MM.1S (cell line): Measurements from ENCODE around the gene PLCB4.

Experiments used
- DNase-seq: peaks from one replicate; pipeline ENCODE4 v3.0.0-alpha.2; 2015
- H2AFZ ChIP-seq: fragments of 300-600 bp; sonication (generic); 2 replicates; pipeline ENCODE4 v1.6.0; 2016; ENCODE audit warnings: antibody characterized with exemption, low read length
- H3F3A ChIP-seq: fragments of 300-600 bp; sonication (generic); 2 replicates; pipeline ENCODE4 v1.6.1; 2016; ENCODE audit warnings: mild to moderate bottlenecking, antibody characterized with exemption, low read length, moderate library complexity, mixed read lengths; ENCODE audit not compliant: insufficient read depth
- H3K27ac ChIP-seq: fragments of 300-600 bp; sonication (generic); 2 replicates; pipeline ENCODE4 v1.5.1; 2016; ENCODE audit warnings: mild to moderate bottlenecking, low read length
- H3K27me3 ChIP-seq: fragments of 300-600 bp; sonication (generic); replicated peaks from 2 replicates; pipeline ENCODE4 v1.6.0; 2016; ENCODE audit warnings: low read length; ENCODE audit not compliant: insufficient read depth
- H3K36me3 ChIP-seq: fragments of 300-600 bp; sonication (generic); replicated peaks from 2 replicates; pipeline ENCODE4 v1.6.1; 2016; ENCODE audit warnings: mild to moderate bottlenecking, low read length, mixed read lengths; ENCODE audit not compliant: insufficient read depth
- H3K4me1 ChIP-seq: fragments of 300-600 bp; sonication (generic); 2 replicates; pipeline ENCODE4 v1.6.1; 2016; ENCODE audit warnings: low read length, mixed read lengths
- H3K4me2 ChIP-seq: fragments of 300-600 bp; sonication (generic); 2 replicates; pipeline ENCODE4 v1.6.0; 2016; ENCODE audit warnings: low read depth, low read length
- H3K4me3 ChIP-seq: fragments of 300-600 bp; sonication (generic); 2 replicates; pipeline ENCODE4 v1.5.1; 2016; ENCODE audit warnings: low read length, mixed read lengths
- H3K79me2 ChIP-seq: fragments of 300-600 bp; sonication (generic); 2 replicates; pipeline ENCODE4 v1.6.1; 2016; ENCODE audit warnings: mixed run types, low read length, mixed read lengths
- H3K9ac ChIP-seq: fragments of 300-600 bp; sonication (generic); 2 replicates; pipeline ENCODE4 v1.6.1; 2016; ENCODE audit warnings: low read length, mixed read lengths
- H3K9me2 ChIP-seq: fragments of 300-600 bp; sonication (generic); replicated peaks from 2 replicates; pipeline ENCODE4 v1.6.1; 2016; ENCODE audit warnings: mild to moderate bottlenecking, low read length, mixed read lengths; ENCODE audit not compliant: insufficient read depth
- H3K9me3 ChIP-seq: fragments of 300-600 bp; sonication (generic); replicated peaks from 2 replicates; pipeline ENCODE4 v1.6.1; 2016; ENCODE audit warnings: mild to moderate bottlenecking, low read length, mixed read lengths; ENCODE audit not compliant: insufficient read depth
- H4K20me1 ChIP-seq: fragments of 300-600 bp; sonication (generic); 2 replicates; pipeline ENCODE4 v1.6.1; 2016; ENCODE audit warnings: mild to moderate bottlenecking, low read length, moderate library complexity, mixed read lengths; ENCODE audit not compliant: insufficient read depth
- CTCF ChIP-seq: fragments of 300-600 bp; sonication (generic); IDR thresholded peaks from 2 replicates; pipeline ENCODE4 v1.5.1; 2016; ENCODE audit warnings: antibody characterized with exemption, low read length, mixed read lengths
- EZH2 ChIP-seq: fragments of 300-600 bp; sonication (generic); optimal IDR thresholded peaks from 2 replicates; pipeline ENCODE3; 2017; ENCODE audit warnings: low read depth, mild to moderate bottlenecking, antibody characterized with exemption, low read length, mixed read lengths
- EZH2phosphoT487 ChIP-seq: fragments of 300-600 bp; sonication (generic); IDR thresholded peaks from 2 replicates; pipeline ENCODE4 v1.6.1; 2018; ENCODE audit warnings: antibody characterized with exemption, low read length

Gene PLCB4

GRCh38 chr20:9402546-9402945 lies 333.7 kb downstream of the PLCB4 start:
- no peaks in the 10 kb centered on the region for H3K27me3 ChIP-seq
- H3K27ac ChIP-seq, result no peak overlapping the region
- no peaks in the 10 kb centered on the region for H3K36me3 ChIP-seq
- no peak overlapping the region for H2AFZ ChIP-seq
- H3K4me3 ChIP-seq, result no peak overlapping the region
- no peaks in the 10 kb centered on the region for H3F3A ChIP-seq
- no peaks in the 10 kb centered on the region for H3K79me2 ChIP-seq
- no peak for DNase-seq
- no peak for TF ChIP-seq EZH2phosphoT487
- TF ChIP-seq CTCF, result no peak
- no peak for TF ChIP-seq EZH2
- H3K4me1 ChIP-seq, result peaks cover 13% of the 10 kb centered on the region
- H3K9me2 ChIP-seq, result no peaks in the 10 kb centered on the region
- no peak overlapping the region for H3K9ac ChIP-seq
- H3K4me2 ChIP-seq, result no peak overlapping the region
- H4K20me1 ChIP-seq, result no peaks in the 10 kb centered on the region
- no peaks in the 10 kb centered on the region for H3K9me3 ChIP-seq

GRCh38 chr20:9403448-9403847 lies 334.6 kb downstream of the PLCB4 start:
- H3K4me1 ChIP-seq, result peaks cover 12% of the 10 kb centered on the region
- no peaks in the 10 kb centered on the region for H3K9me3 ChIP-seq
- no peaks in the 10 kb centered on the region for H3K27me3 ChIP-seq
- no peaks in the 10 kb centered on the region for H3K36me3 ChIP-seq
- H3K27ac ChIP-seq, result no peak overlapping the region
- H3F3A ChIP-seq, result no peaks in the 10 kb centered on the region
- no peaks in the 10 kb centered on the region for H3K9me2 ChIP-seq
- no peak for DNase-seq
- TF ChIP-seq EZH2phosphoT487 (no peak), EZH2 (no peak)
- no peak overlapping the region for H3K9ac ChIP-seq
- no peaks in the 10 kb centered on the region for H4K20me1 ChIP-seq
- H3K4me3 ChIP-seq, result no peak overlapping the region
- H3K4me2 ChIP-seq, result no peak overlapping the region
- no peak overlapping the region for H2AFZ ChIP-seq
- no peaks in the 10 kb centered on the region for H3K79me2 ChIP-seq

GRCh38 chr20:9407805-9408421 lies 339.0 kb downstream of the PLCB4 start:
- no peaks in the 10 kb centered on the region for H4K20me1 ChIP-seq
- peak; percentile 73 for DNase-seq
- no peak overlapping the region for H3K27ac ChIP-seq
- H3K27me3 ChIP-seq, result no peaks in the 10 kb centered on the region
- peaks cover 50% of the 10 kb centered on the region for H3K4me1 ChIP-seq
- H3K9me2 ChIP-seq, result no peaks in the 10 kb centered on the region
- no peak for TF ChIP-seq EZH2phosphoT487
- peak; percentile 89 for TF ChIP-seq CTCF
- H2AFZ ChIP-seq, result no peak overlapping the region
- H3K36me3 ChIP-seq, result no peaks in the 10 kb centered on the region
- H3K9ac ChIP-seq, result no peak overlapping the region
- H3K9me3 ChIP-seq, result no peaks in the 10 kb centered on the region
- H3K4me3 ChIP-seq, result no peak overlapping the region
- H3K4me2 ChIP-seq, result no peak overlapping the region
- no peaks in the 10 kb centered on the region for H3K79me2 ChIP-seq
- H3F3A ChIP-seq, result peaks cover 21% of the 10 kb centered on the region
